ENCODE measurements around the gene CDK15. TPM values are rescaled to one million over a fixed set of nuclear protein-coding genes. Genes with fewer than 3 reads are reported as not detected.

Gene CDK15
- total and polyA plus RNA-seq, 10 donors = 0.02 to 0.64 (median 0.16) TPM; not detected in 6

GRCh38 chr2:201915446-201915845 lies 109.1 kb downstream of the CDK15 start:
- Histone ChIP-seq H3K9me3 (no peaks in the 10 kb centered on the region), H3K36me3 (no peaks in the 10 kb centered on the region), H3K27ac (no peak overlapping the region), H3K4me1 (no peaks in the 10 kb centered on the region), H3K4me3 (no peak overlapping the region), H3K27me3 (replicated peaks in 1 of 7) (no peaks in the 10 kb centered on the region)
- 61 to 82% (median 72%) methylated on average over 3 of the region's 3 CpGs for WGBS, 5 donors
- intact Hi-C loops (cut with DNase I; ENCODE audit: low total_unique reads) = no loop called here
- DNase-seq = no peak
- TF ChIP-seq CTCF (IDR thresholded peaks at IDR 0.05 in 8 of 11, conservative IDR thresholded peaks at IDR 0.05 in 3 of 11) (peak in 1 of 11 experiments; percentile 12), POLR2A (IDR thresholded peaks at IDR 0.05) (no peak)

- Histone ChIP-seq H3K27me3 (replicated peaks in 1 of 7) (no peaks in the 10 kb centered on the region), H3K4me3 (no peak overlapping the region), H3K36me3 (no peaks in the 10 kb centered on the region), H3K4me1 (no peaks in the 10 kb centered on the region), H3K9me3 (no peaks in the 10 kb centered on the region), H3K27ac (no peak overlapping the region)
- no peak for DNase-seq
- TF ChIP-seq CTCF (IDR thresholded peaks at IDR 0.05 in 8 of 11, conservative IDR thresholded peaks at IDR 0.05 in 3 of 11) = no peak
- TF ChIP-seq POLR2A (IDR thresholded peaks at IDR 0.05) = no peak
- no peak for TF ChIP-seq POLR2AphosphoS5 (IDR thresholded peaks at IDR 0.05)
- intact Hi-C loops (cut with DNase I; ENCODE audit: low total_unique reads) = no loop called here
- WGBS, 5 donors = 88 to 98% (median 95%) methylated on average over 4 of the region's 4 CpGs
Measured at GRCh38 chr2:201916565-201916964, 110.2 kb downstream of the CDK15 start.

GRCh38 chr2:201918616-201919307 lies 112.4 kb downstream of the CDK15 start:
- no peak for DNase-seq
- H3K4me1 ChIP-seq = no peaks in the 10 kb centered on the region

GRCh38 chr2:201919308-201919634 lies 112.9 kb downstream of the CDK15 start:
- Histone ChIP-seq H3K4me3 (no peak overlapping the region), H3K9me3 (no peaks in the 10 kb centered on the region), H3K27me3 (replicated peaks in 1 of 7) (no peaks in the 10 kb centered on the region), H3K27ac (no peak overlapping the region), H3K36me3 (no peaks in the 10 kb centered on the region), H3K4me1 (no peaks in the 10 kb centered on the region)
- WGBS, 5 donors = 91 to 93% (median 92%) methylated on average over 6 of the region's 6 CpGs
- no peak for DNase-seq
- TF ChIP-seq POLR2AphosphoS5 (IDR thresholded peaks at IDR 0.05) (no peak), POLR2A (IDR thresholded peaks at IDR 0.05) (no peak), CTCF (IDR thresholded peaks at IDR 0.05 in 8 of 11, conservative IDR thresholded peaks at IDR 0.05 in 3 of 11) (no peak)
- intact Hi-C loops (cut with DNase I; ENCODE audit: low total_unique reads) = no loop called here

More at GRCh38 chr2:201918616-201919307, 112.4 kb downstream of the CDK15 start:
- intact Hi-C loops (cut with DNase I; ENCODE audit: low total_unique reads) = no loop called here
- H3K27ac ChIP-seq = no peak overlapping the region
- no peaks in the 10 kb centered on the region for H3K9me3 ChIP-seq
- H3K27me3 ChIP-seq (replicated peaks in 1 of 7) = no peaks in the 10 kb centered on the region
- TF ChIP-seq CTCF (IDR thresholded peaks at IDR 0.05 in 8 of 11, conservative IDR thresholded peaks at IDR 0.05 in 3 of 11) (no peak), POLR2AphosphoS5 (IDR thresholded peaks at IDR 0.05) (no peak), POLR2A (IDR thresholded peaks at IDR 0.05) (no peak)
- no peaks in the 10 kb centered on the region for H3K36me3 ChIP-seq
- 60 to 80% (median 78%) methylated on average over 10 of the region's 10 CpGs for WGBS, 5 donors
- no peak overlapping the region for H3K4me3 ChIP-seq
